Activated T-helper 1 cell treated with anti-CD3 and anti-CD28 coated beads, Interleukin-12 subunit alpha, Interleukin-12 subunit beta, Interleukin-2, Interleukin-4 antibody, amounts not matched to agents 30 ng/mL and 10 ng/mL and 1 ng/mL, durations not matched to agents 14 hours and 24 hours and 36 hours (primary cell): ENCODE results near the gene COL12A1. TPM values are rescaled to one million over a fixed set of nuclear protein-coding genes. Genes with fewer than 3 reads are reported as not detected.

Source experiments
- DNase-seq: peaks from one replicate; pipeline ENCODE4 v3.0.0; 2021; ENCODE audit warnings: low spot score
- H3K27ac Mint-ChIP-seq: one replicate; pipeline ENCODE4 v1.8.0; 2021; ENCODE audit warnings: mild to moderate bottlenecking, mixed read lengths
- H3K27me3 Mint-ChIP-seq: one replicate; pipeline ENCODE4 v1.8.0; 2022; ENCODE audit warnings: mild to moderate bottlenecking, moderate library complexity, mixed read lengths; ENCODE audit not compliant: insufficient read depth
- H3K36me3 Mint-ChIP-seq: one replicate; pipeline ENCODE4 v1.8.0; 2021; ENCODE audit warnings: low read depth, mixed read lengths
- H3K4me1 Mint-ChIP-seq: one replicate; pipeline ENCODE4 v1.8.0; 2021; ENCODE audit warnings: low read depth, mixed read lengths
- H3K4me3 Mint-ChIP-seq: one replicate; pipeline ENCODE4 v1.8.0; 2021; ENCODE audit warnings: mild to moderate bottlenecking, moderate library complexity, mixed read lengths
- H3K9me3 Mint-ChIP-seq: one replicate; pipeline ENCODE4 v1.8.0; 2021; ENCODE audit warnings: mixed read lengths
- intact Hi-C: fragments of 100-400 bp; cut with micrococcal nuclease; formaldehyde crosslinking; loops from one replicate; pipeline ENCODE4 v1.15.1; 2024
- total RNA-seq: library from RNA; stranded (reverse); gene quantifications from 2 replicates; pipeline ENCODE4 v1.2.3, GENCODE V29; 2022

COL12A1 gene
- total RNA-seq, 1 donor from 2014 or later: 0.03 TPM

- Mint-ChIP-seq H3K4me3 (no peak overlapping the region), H3K36me3 (peaks cover 2% of the 10 kb centered on the region), H3K9me3 (no peaks in the 10 kb centered on the region), H3K27me3 (peaks cover 61% of the 10 kb centered on the region), H3K4me1 (peaks cover 55% of the 10 kb centered on the region), H3K27ac (no peak overlapping the region)
- intact Hi-C loops: loop anchor here (1.0 to 10.0 kb wide), 3 partner anchors 454 to 1239 kb away; no protein-coding TSS in a partner anchor
- DNase-seq: no peak
Observed at GRCh38 chr6:75209184-75209723, 3.4 kb upstream of the COL12A1 start.

GRCh38 chr6:75208298-75209183, 2.7 kb upstream of the COL12A1 start:
- H3K9me3 Mint-ChIP-seq: no peaks in the 10 kb centered on the region
- peak overlapping the region; percentile 66 for H3K4me3 Mint-ChIP-seq
- H3K36me3 Mint-ChIP-seq: peaks cover 5% of the 10 kb centered on the region
- DNase-seq: peak; percentile 71
- H3K4me1 Mint-ChIP-seq: peaks cover 59% of the 10 kb centered on the region
- H3K27ac Mint-ChIP-seq: peak overlapping the region; percentile 29
- peaks cover 68% of the 10 kb centered on the region for H3K27me3 Mint-ChIP-seq
- intact Hi-C loops: loop anchor here (1.0 to 10.0 kb wide), 3 partner anchors 454 to 1238 kb away; no protein-coding TSS in a partner anchor

DNA sequence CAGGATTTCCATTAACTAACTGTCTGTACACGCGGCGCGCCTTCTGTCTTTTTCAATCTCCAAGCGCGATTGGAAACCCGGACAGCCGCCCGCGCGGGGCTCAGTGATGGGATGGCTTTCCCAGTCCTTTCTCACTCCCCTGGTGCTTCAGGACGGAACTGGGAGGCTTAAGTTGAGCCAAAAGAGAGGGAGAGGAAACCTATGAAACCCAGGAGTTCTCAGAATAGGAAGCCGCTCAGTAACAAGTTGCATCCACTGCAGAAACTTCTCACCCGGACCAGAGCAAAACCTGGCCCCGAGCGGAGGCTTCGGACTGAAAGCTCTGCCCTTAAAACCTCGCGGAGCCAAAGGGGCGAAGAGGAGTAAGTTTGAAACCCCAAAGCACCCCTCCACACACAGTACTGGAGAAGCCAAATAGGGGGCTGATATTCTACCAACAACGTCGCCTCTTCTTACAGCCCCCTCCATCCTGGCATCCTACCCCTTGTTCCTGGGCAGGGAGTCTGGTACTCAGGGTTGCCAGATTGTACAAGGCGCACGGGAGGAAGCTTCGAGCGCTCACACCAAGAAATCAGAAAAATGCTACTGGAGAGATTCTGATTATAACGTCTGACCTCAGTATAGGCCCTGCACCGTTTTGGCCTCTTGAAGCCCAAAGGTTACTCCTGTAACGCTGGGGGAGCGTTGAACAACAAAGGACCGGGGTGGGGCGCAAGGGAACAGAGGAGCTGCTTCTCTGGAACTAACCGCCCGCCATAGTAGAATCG, 906 bp upstream of the COL12A1 start:
- Mint-ChIP-seq H3K4me3 (peak overlapping the region; percentile 69), H3K27me3 (peaks cover 76% of the 10 kb centered on the region), H3K27ac (peak overlapping the region; percentile 52), H3K4me1 (peaks cover 69% of the 10 kb centered on the region), H3K36me3 (peaks cover 6% of the 10 kb centered on the region), H3K9me3 (no peaks in the 10 kb centered on the region)
- intact Hi-C loops: loop anchor here (2.0 to 10.0 kb wide), 3 partner anchors 122 to 842 kb away; no protein-coding TSS in a partner anchor
- no peak for DNase-seq

DNA sequence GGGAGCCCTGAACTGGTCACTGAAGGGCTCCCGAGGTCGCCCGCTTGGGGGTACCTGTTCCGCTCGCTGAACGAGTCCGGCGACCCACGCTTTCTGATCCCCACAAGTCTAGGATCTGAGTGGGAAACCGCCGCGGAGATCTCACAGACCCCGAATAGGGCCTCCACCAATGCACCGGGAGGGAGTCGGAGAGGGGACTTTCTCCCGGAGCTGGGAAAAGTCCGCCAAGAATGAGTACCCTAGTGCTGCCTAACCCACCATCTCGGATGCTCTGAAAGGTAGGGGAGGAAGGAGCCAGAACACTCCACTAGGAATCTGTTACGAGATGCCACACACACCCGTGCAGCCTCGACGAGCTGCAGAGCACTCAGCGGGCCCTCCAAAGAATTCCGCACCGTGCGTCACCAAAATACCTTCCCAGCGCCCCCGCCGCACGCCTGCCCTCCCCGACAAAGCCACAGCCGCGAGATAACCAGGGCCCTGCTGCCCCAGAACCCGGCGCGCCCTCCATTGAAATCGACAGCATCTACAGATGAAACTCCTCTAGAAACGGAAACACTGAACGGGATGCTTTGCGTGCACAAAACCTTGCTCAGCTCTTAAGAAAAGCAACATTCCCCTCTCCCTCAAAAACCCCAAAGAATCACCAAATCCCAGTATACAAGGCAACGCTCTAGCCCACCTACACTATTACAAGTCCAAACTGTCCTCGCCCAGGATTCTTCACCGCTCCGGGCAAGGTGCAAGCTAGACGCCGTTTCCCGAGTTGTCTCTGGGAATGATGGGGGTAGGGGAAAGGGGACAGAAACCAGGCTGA, 686 bp downstream of the COL12A1 start:
- no peaks in the 10 kb centered on the region for H3K9me3 Mint-ChIP-seq
- intact Hi-C loops: loop anchor here (1.0 to 10.0 kb wide), 3 partner anchors 450 to 1235 kb away; no protein-coding TSS in a partner anchor
- DNase-seq: no peak
- peak overlapping the region; percentile 40 for H3K27ac Mint-ChIP-seq
- H3K27me3 Mint-ChIP-seq: peaks cover 81% of the 10 kb centered on the region
- H3K4me1 Mint-ChIP-seq: peaks cover 64% of the 10 kb centered on the region
- peak overlapping the region; percentile 59 for H3K4me3 Mint-ChIP-seq
- peaks cover 6% of the 10 kb centered on the region for H3K36me3 Mint-ChIP-seq

DNA sequence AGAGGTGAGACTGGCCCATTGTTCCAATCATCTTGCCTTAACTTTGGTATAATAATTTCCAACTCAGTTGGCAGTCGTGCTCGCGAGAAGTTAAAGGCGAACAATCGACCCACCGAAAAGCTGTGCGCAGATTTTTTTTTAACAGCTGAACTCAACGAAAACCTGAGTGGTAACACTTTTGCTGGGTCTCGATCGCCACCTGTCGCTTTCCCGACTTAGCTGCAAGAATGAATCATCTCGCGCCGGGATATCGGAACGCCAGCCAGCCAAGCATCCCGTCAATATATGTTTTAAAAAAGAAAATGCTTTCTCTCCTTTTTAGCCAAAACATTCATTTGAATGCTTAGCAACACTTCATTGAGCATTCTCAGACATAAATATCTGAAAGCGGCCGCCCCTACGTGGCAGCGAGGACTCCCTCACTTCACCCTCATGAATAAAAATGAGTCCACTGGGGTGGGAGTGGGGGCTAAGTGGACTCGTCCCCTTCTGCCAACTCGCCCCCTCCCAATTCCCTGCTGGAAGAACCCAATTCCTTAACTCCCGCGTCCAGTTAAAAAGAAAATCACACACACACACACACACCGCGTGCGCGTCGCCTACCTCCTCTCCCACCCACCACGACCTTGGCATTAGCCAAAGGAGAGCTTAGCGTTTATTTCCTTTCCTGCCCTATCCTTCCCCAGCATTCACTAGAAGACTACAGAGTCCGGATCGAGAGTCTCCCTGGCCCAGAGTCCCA, 1.5 kb downstream of the COL12A1 start:
- intact Hi-C loops: loop anchor here (1.0 to 10.0 kb wide), 3 partner anchors 450 to 1234 kb away; no protein-coding TSS in a partner anchor
- Mint-ChIP-seq H3K27ac (no peak overlapping the region), H3K27me3 (peaks cover 81% of the 10 kb centered on the region), H3K4me3 (peak overlapping the region; percentile 59), H3K9me3 (no peaks in the 10 kb centered on the region), H3K4me1 (peaks cover 64% of the 10 kb centered on the region), H3K36me3 (peaks cover 6% of the 10 kb centered on the region)
- no peak for DNase-seq

DNA sequence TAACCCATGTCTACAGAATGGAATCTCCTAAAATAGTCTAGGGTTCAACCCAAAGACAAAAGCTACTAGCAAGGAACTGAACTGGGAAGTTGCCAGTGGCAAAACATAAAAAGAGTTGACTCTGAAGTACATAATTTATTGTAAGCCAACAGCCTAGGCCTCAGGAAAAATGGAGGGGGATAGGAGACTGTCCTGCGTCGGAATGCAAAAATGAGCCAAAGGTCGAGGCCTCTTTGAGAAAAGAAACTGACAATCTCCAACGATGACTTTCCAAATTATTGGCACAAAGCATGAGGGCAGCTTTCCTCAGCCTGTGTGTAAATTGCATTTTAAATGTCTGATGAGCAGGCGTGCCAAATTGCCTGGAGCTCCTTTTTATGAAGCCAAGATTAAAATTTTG, 2.1 kb downstream of the COL12A1 start:
- DNase-seq: no peak
- intact Hi-C loops: loop anchor here (1.0 to 10.0 kb wide), 3 partner anchors 449 to 1233 kb away; no protein-coding TSS in a partner anchor
- Mint-ChIP-seq H3K36me3 (peaks cover 6% of the 10 kb centered on the region), H3K4me1 (peaks cover 59% of the 10 kb centered on the region), H3K4me3 (no peak overlapping the region), H3K27ac (no peak overlapping the region), H3K9me3 (no peaks in the 10 kb centered on the region), H3K27me3 (peaks cover 76% of the 10 kb centered on the region)

- no peak for DNase-seq
- Mint-ChIP-seq H3K36me3 (peaks cover 6% of the 10 kb centered on the region), H3K9me3 (no peaks in the 10 kb centered on the region), H3K27me3 (peaks cover 70% of the 10 kb centered on the region), H3K27ac (no peak overlapping the region), H3K4me3 (no peak overlapping the region), H3K4me1 (peaks cover 49% of the 10 kb centered on the region)
- intact Hi-C loops: loop anchor here (10.0 kb wide), 2 partner anchors 448 to 838 kb away; no protein-coding TSS in a partner anchor
Observed at GRCh38 chr6:75202676-75203131, 3.1 kb downstream of the COL12A1 start.

GRCh38 chr6:75201901-75202672, 3.8 kb downstream of the COL12A1 start:
- DNase-seq: no peak
- Mint-ChIP-seq H3K4me1 (peaks cover 42% of the 10 kb centered on the region), H3K9me3 (no peaks in the 10 kb centered on the region), H3K4me3 (no peak overlapping the region), H3K36me3 (peaks cover 5% of the 10 kb centered on the region), H3K27me3 (peaks cover 67% of the 10 kb centered on the region), H3K27ac (no peak overlapping the region)
- intact Hi-C loops: loop anchor here (10.0 kb wide), 2 partner anchors 447 to 837 kb away; no protein-coding TSS in a partner anchor

DNA sequence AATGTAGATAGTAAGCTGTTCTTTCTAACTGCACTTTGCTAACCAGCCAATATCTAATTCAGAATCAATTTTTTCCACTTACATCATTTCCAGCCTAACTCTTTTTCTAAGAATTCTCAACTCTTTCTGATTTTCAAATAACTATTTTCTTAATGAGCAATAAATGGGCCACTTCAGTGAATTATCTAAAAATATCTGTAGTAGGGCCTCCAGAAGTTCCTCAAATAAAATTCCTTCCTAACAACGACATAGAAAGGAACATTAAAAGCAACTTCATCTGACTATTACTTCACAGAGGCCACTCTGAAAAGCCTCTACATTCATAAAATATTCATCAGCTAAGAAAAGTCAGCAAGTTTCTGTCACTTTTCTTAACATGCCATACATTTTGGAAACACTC, 4.8 kb downstream of the COL12A1 start:
- Mint-ChIP-seq H3K4me1 (peaks cover 32% of the 10 kb centered on the region), H3K27ac (no peak overlapping the region), H3K27me3 (peaks cover 57% of the 10 kb centered on the region), H3K4me3 (no peak overlapping the region), H3K9me3 (no peaks in the 10 kb centered on the region), H3K36me3 (peaks cover 5% of the 10 kb centered on the region)
- DNase-seq: no peak
- intact Hi-C loops: loop anchor here (10.0 kb wide), 2 partner anchors 446 to 836 kb away; no protein-coding TSS in a partner anchor

GRCh38 chr6:75199889-75200288, 6.0 kb downstream of the COL12A1 start:
- Mint-ChIP-seq H3K4me3 (no peak overlapping the region), H3K36me3 (peaks cover 5% of the 10 kb centered on the region), H3K27ac (no peak overlapping the region), H3K4me1 (peaks cover 20% of the 10 kb centered on the region), H3K9me3 (no peaks in the 10 kb centered on the region), H3K27me3 (peaks cover 46% of the 10 kb centered on the region)
- intact Hi-C loops: loop anchor here (10.0 kb wide), 2 partner anchors 445 to 835 kb away; no protein-coding TSS in a partner anchor
- no peak for DNase-seq
